Esophagus squamous epithelium (tissue), 4 donors: ENCODE data around the gene USP11.

Experiments used
- CTCF ChIP-seq, 6 experiments: fragments of 450-650 bp in 4 of 6; fragments of 200-600 bp in 2 of 6; sonication (generic) in 2 of 6; IDR thresholded peaks; one replicate each; pipeline ENCODE4 v1.5.1; 2016 to 2019; ENCODE audit warnings: antibody characterized with exemption in 6 of 6, mild to moderate bottlenecking in 4 of 6, moderate library complexity in 4 of 6
- POLR2A ChIP-seq, 4 donors: fragments of 450-650 bp; IDR thresholded peaks; one replicate each; pipeline ENCODE4 v1.6.1; 2017; ENCODE audit warnings: antibody characterized with exemption in 4 of 4, mild to moderate bottlenecking in 4 of 4, moderate library complexity in 3 of 4

DNA sequence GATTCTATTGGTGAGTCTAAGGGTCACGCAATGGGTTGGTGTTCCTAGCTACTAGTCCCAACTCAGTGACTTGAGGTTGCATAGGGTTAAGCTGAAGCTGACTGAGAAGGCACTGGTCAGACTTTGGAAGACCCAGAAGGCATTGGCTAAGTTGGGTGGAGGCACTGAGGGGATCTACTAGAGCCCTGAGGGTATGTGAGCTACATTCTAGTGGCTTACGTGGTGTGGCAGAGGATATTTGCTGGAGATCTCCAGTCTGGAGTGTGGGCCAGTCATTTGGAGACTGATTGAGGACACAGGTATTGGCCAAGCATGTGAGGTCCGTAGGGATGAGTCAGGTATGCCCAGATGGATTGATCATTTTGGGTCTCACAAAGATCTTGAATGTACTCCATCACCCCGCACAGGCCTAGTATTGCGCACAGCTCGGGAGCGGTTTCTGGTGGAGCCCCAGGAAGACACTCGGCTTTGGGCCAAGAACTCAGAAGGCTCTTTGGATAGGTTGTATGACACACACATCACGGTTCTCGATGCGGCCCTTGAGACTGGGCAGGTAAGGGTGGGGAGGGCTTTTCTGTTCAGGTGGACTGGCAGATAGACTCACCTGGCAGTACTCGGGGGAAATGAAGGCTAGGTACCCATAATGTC is 7.2 kb downstream of the USP11 start:
- TF ChIP-seq POLR2A (IDR thresholded peaks at IDR 0.05) (no peak), CTCF (IDR thresholded peaks at IDR 0.05) (no peak)
